WTC11 (cell line): ENCODE data around the gene HOXD13.

Experiments used
- JUN ChIP-seq: sonication (generic); formaldehyde crosslinking; IDR thresholded peaks from 2 replicates; pipeline ENCODE4 v1.8.0; 2023; ENCODE audit warnings: mild to moderate bottlenecking, missing genetic modification reagents
- SP1 ChIP-seq: sonication (generic); formaldehyde crosslinking; conservative IDR thresholded peaks from 2 replicates; pipeline ENCODE4 v1.8.1; 2022; ENCODE audit warnings: missing genetic modification reagents

GRCh38 chr2:176104316-176105077, 12.0 kb downstream of the HOXD13 start:
- TF ChIP-seq JUN (no peak), SP1 (no peak)
